Stimulated activated naive CD4-positive, alpha-beta T cell (primary cell): Measurements from ENCODE around the gene CAMSAP1.

ENCODE experiments used
- DNase-seq, 6 experiments: peaks; one replicate each; lab custom pipeline; 2025; lab: John Stamatoyannopoulos, UW

The CAMSAP1 gene

GRCh38 chr9:135774239-135774747 is 133.1 kb downstream of the CAMSAP1 start:
- no peak for DNase-seq

DNA sequence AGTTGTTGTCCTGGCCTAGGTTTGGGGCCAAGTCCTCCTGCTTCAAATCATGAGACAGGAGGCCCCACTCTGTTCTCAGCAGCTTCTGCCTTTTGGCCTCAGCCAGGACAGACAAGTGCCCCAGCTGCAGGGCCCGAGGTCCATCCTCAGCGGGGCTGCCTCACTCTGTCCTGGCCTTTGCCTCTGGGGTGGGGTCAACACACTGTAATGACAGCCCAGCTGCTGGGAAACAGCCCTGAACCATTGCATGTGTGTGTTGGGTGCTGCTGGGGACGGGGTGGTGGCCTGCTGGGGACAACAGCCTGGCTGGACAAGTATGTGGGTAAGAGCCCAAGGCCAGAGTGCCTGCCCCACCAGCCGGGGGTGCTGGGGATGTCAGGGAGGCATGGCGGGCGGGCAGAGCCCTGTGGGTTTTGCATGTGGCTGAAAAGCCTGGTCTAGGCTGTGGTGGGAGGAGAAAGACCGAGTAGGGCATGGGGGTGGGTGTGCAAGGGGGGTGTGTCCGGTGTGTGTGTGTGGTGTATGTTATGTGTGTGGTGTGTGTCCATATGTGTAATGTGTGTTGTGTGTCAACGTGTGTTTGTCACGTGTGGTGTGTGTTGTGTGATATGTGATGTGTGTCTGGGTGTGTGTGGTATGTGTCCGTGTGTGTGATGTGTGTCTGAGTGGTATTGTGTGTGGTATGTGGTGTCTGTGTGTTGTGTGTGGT is 133.7 kb downstream of the CAMSAP1 start:
- DNase-seq, result no peak

DNA sequence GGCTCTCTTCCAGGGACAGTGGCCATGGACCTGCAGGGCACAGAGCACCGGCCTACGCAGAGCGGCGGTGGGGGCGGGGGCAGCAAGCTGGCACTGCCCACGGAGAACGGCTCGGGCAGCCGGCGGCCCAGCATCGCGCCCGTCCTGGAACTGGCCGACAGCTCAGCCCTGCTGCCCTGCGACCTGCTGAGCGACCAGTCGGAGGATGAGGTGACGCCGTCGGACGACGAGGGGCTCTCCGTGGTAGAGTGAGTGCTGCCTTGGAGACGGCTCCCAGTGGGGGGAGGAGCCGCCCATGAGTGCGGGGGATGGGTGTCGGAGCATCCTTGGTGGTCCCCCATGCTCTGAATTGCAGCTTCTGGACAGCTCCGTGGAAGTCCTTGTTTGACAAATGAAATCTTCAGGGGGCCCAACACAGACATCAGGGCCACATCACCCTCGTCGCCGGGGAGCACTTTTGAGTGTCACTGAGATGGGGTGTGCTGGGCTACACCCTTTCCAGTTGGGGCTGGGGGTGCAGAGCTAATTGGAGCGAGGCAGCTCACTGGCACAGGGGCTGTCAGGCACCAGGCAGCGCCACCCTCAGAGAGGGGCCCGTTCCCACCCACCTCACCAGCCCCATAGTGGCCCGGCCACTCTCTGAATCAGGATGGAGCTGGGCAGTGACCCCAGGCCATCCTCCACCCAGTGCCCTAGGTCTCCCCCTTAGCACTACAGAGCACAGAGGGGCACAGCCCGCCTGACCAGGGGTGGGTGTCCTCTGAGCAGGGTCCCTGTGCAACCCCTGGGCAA is 134.4 kb downstream of the CAMSAP1 start:
- no peak for DNase-seq

DNA sequence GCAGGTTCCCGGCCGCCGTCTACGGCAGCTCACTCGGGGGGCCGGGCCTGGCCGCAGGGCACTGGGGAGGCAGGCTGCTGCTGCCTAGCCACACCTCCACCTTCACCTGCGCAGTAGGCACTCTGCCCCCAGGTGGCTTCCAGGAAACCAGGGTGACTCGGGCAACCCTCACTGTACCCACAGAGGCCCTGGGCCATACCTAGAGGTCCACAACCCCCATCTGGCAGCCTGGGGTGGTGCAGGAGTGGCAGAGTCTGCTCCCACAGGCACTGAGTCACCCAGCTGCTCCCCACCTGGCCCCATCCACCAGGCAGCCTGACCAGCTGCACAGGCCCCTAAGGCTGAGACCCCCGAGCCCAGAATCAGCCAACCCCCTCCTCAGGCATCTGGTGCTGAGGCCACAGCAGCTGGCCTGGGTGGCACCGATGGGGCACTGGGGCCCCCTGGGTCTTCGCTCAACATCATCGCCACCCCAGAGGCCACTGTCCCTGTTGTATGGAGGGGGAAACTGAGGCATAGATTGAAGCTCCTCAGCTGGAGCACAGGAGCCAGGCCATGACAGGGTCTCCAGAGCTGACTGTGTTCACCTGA is 135.2 kb downstream of the CAMSAP1 start:
- no peak for DNase-seq

GRCh38 chr9:135771401-135772051 is 135.8 kb downstream of the CAMSAP1 start:
- no peak for DNase-seq

DNA sequence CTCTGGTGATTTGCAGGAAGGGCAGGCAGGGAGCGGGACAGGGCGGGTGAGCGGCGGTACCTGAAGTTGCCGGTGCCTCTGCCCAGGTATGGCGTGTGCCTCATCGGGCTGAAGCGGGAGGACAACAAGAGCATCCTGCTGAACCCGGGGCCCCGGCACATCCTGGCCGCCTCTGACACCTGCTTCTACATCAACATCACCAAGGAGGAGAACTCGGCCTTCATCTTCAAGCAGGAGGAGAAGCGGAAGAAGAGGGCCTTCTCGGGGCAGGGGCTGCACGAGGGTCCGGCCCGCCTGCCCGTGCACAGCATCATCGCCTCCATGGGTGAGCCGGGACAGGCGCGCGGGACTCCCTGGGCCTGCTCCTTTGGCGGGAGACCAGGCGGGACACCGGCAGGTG is 136.6 kb downstream of the CAMSAP1 start:
- no peak for DNase-seq

DNA sequence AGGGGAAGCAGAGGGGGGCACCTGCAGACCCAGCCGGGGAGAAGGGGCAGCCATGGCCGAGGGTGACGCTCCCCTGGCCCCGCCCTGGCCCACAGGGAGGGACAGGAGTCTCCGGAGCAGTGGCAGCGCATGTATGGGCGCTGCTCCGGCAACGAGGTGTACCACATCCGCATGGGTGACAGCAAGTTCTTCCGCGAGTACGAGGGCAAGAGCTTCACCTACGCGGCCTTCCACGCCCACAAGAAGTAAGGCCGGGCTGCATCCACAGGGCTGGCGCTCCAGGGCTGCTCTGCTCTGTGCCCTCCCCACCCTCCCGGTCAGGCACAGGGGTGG is 137.2 kb downstream of the CAMSAP1 start:
- DNase-seq, result no peak

DNA sequence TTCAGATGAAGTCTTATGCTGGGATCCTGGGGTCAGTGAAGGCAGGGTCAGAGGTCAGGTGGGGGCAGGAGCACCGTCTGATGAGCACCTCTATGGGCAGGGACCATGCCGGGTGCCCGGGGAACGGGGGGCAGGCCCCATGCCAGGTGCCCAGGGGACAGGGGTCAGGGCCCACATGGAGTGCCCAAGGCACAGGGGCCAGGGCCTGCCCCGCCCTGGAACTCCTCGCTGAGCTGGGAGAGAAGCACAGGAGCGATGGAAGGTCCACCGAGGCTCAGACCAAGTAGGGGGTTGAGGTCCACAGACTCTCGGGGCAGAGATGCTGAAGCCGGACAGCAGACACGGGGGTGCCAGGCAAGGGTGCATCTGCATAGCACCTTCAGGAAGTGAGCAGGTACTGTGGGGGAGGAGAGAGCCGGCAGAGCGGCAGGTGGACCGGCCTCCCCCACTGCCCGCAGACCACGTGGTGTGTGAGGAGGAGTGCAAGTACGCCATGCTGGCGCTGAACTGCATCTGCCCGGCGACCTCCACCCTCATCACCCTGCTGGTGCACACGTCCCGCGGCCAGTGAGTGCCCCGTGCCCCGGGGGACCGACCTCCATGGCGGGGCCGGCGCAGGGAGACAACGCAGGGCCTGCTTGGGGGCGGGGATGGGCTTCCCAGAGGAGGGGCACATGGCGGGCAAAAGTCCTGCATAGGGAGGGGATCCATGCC is 137.7 kb downstream of the CAMSAP1 start:
- DNase-seq, result no peak

DNA sequence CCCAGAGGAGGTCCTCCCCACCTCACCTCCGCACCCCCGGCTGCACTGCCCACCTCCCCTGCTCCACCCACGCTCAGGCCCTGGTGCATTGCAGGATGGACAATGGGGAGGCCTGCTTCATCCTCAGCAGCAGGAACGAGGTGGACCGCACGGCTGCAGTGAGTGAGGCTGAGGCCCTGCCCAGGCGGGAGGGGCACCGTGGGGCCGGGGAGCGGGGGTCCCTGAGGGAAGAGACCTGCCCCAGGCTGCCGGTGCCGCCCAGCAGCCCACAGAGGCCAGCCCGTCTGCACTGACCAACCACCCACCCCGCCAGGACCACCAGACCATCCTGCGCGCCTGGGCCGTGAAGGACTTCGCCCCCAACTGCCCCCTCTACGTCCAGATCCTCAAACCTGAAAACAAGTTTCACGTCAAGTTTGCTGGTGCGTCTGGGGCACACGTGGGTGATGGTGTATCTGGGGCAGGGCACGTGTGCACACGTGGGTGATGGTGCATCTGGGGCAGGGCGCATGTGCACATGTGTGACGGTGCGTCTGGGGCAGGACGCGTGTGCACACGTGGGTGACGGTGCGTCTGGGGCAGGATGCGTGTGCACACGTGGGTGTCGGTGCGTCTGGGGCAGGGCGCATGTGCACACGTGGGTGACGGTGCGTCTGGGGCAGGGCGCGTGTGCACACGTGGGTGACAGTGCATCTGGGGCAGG is 138.7 kb downstream of the CAMSAP1 start:
- no peak for DNase-seq

DNA sequence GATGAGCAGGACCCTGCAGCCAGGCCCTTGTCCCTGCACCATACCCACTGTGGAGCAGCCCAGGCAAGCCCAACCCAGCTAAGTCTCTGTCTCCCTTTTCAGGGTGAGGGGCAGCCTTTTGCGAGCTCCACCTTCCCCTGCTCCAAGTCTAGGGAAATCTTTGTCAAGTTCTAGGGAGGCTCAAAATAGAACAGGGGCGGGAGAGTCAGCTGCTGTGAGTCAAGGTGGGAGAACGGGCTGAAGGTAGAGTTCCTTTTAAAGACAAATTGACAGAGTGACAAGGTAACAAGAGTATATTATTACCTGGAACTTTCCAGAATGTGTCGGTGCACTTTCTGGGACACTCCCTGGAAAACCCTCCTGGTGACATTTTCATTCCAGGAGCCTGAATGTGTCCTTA is 140.6 kb downstream of the CAMSAP1 start:
- DNase-seq, result no peak

DNA sequence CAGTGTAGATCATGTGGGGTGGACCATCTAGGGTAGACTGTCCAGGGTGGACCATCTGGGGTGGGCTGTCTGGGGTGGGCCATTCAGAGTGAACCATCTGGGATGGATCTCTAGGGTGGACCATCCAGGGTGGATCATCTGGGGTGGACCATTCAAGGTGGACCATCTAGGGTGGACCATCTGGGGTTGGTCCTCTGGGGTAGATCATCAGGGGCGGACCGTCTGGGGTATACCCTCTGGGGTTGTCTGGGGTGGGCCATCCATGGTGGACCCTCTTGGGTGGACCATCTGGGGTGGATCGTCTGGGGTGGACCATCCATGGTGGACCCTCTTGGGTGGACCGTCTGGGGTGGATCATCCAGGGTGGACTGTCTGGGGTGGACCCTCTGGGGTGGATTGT is 141.1 kb downstream of the CAMSAP1 start:
- DNase-seq, result no peak

GRCh38 chr9:135765416-135765815 is 141.9 kb downstream of the CAMSAP1 start:
- no peak for DNase-seq

DNA sequence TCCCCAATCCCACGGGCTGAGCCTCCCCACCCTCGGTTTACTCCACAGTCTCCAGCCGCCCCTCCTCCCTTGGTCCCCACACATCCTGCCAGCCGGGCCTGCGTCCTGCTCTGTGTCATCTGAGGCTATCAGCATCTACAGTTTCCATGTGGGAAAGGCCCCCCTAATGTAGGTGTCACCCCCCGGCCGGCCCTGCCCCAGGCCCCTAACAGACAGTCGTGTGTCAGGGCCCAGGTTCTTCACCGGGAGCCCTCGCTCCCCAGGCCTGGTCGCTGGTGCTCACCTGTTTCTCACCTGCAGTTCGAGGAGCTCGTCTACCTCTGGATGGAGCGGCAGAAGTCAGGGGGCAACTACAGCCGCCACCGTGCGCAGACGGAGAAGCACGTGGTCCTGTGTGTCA is 142.6 kb downstream of the CAMSAP1 start:
- DNase-seq, result no peak

DNA sequence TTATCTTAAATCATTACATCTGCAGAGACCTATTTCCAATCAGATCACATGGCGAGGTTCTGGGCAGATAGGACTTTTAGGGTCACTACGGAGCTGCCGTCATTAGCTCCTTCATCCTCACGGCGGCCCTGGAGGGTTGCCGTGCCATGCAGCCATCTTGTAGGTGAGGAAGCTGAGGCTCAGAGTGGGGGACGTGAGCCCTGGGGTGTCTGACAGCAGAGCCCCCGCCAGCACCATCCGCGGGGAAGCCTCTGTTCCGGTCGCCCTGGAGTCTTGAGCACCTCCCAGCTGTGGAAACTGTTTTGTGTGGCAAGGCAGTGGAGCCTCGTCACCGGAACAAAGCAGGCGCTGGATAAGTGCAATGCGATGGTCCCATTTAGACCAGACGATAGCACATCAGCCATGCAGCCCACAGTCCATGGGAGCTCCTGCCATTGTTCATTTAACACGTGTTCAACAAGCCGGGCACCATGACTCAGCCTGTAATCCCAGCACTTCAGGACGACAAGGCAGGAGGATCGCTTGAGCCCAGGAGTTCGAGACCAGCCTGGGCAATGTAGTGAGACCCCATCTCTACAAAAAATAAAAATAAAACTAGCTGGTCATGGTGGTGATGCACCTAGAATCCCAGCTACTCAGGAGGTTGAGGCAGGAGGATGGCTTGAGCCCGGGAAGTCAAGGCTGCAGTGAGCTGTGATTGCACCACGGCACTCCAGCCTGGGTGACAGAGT is 143.5 kb downstream of the CAMSAP1 start:
- DNase-seq, result no peak

DNA sequence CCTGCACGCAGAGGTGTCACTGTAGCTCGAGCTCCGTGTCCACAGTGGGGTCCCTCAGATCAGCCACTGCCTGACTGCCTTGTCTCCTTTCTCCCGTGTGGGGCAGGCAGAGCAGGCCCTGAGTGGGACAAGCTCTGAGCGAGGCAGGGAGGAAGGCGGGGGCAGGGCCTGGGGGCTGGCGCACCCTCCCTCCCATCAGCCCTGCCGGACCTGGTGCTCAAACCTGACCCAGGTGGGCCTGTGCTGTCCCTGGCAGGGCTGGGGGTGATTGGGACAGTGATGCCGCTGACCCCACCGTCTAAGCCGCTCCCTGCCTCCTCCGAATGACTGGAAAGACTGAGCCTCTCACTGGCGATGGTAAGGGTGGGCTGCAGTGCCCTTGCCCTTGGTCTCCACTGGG is 144.4 kb downstream of the CAMSAP1 start:
- no peak for DNase-seq

DNA sequence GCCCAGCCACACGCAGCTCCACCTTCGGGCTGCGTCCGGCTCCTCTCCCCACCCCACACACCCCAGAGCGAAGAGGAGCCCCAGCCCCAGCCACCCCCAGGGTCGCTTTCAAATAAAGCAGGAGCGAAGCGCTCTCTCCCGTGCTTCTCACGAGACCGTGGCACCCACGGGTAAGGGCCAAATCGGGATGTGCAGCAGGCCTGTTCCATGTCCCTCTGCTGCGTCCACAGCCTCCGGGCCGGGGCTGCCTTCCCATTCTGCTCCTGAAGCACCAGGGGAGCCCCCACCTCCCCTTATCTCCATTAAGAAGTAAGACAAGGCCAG is 145.5 kb downstream of the CAMSAP1 start:
- DNase-seq, result no peak

GRCh38 chr9:135761150-135761844 is 146.0 kb downstream of the CAMSAP1 start:
- no peak for DNase-seq

- DNase-seq, result no peak
Measured at GRCh38 chr9:135760465-135760864, 146.9 kb downstream of the CAMSAP1 start.

- DNase-seq, result no peak
Measured at GRCh38 chr9:135759676-135760300, 147.6 kb downstream of the CAMSAP1 start.

DNA sequence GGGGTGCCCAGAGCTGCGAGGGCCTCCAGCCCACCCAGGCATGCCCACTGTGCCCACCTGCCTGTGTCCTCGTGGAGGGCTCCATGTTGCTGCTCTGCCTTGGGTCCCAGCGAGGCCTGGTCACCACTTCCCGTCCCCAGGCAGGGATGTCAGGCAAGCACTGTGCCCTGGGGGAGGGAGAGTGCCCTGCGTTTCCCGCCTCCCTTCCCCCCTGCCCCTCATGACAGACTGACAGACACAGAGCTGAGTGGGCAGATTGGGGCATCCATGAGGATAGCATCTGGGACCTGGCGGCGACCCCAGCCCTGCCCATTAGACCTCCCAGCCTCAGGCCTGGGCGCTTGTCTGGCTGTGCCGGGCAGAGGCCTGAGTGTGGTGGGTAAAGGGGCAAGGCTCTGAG is 148.5 kb downstream of the CAMSAP1 start:
- DNase-seq, result no peak
